ENCODE measurements around the gene WAPL. TPM values are rescaled to one million over a fixed set of nuclear protein-coding genes. Genes with fewer than 3 reads are reported as not detected.

The WAPL gene
- total RNA-seq, 6 experiments from 2014 or later, result 13.4 to 21.3 (median 18.8) TPM

DNA sequence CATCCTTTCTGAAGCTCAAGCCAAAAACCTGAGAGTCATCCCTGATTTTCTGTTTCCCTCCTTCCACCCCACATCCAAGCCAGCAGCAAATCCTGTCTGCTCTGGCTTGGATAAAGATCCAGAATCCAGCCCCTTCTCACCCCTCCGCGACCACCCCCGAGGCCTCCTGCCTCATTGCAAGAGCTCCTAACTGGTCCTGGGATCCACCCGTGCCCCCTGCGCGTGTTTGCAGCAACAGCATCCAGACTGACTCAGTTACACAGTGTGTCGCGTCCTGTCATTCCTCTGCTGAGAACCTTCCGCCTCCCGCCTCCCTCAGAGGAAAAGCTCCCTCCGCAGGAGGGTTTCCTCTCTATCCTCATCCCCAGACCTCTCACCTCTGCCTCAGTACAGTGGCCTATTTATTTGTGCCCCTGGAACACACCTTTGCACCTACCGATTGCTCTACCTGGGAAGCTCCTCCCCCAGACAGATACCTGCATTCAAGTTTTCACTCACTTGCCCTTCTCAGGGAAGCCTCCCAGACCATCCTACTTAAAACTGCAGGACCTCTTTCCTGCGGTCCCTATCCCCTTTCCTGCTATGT lies 133.4 kb downstream of the WAPL start:
- no peaks in the 10 kb centered on the region for H3K9me3 ChIP-seq
- intact Hi-C loops (cut with DNase I), result no loop called here
- no peak overlapping the region for H3K4me3 ChIP-seq
- TF ChIP-seq, protein P1, sequence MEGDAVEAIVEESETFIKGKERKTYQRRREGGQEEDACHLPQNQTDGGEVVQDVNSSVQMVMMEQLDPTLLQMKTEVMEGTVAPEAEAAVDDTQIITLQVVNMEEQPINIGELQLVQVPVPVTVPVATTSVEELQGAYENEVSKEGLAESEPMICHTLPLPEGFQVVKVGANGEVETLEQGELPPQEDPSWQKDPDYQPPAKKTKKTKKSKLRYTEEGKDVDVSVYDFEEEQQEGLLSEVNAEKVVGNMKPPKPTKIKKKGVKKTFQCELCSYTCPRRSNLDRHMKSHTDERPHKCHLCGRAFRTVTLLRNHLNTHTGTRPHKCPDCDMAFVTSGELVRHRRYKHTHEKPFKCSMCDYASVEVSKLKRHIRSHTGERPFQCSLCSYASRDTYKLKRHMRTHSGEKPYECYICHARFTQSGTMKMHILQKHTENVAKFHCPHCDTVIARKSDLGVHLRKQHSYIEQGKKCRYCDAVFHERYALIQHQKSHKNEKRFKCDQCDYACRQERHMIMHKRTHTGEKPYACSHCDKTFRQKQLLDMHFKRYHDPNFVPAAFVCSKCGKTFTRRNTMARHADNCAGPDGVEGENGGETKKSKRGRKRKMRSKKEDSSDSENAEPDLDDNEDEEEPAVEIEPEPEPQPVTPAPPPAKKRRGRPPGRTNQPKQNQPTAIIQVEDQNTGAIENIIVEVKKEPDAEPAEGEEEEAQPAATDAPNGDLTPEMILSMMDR (IDR thresholded peaks at IDR 0.05), result no peak
- TF ChIP-seq POLR2A (IDR thresholded peaks at IDR 0.05), result no peak
- no peak for ATAC-seq
- 42% methylated on average over 11 of the region's 13 CpGs for WGBS (ENCODE audit: insufficient coverage, low coverage, low lambda C conversion rate, missing lambda C conversion rate)
- peak in 1 of 3 donors; percentile 37 for DNase-seq
- no peaks in the 10 kb centered on the region for H3K4me1 ChIP-seq
- H3K36me3 ChIP-seq, result no peaks in the 10 kb centered on the region
- no peaks in the 10 kb centered on the region for H3K27me3 ChIP-seq
- H3K27ac ChIP-seq, result no peak overlapping the region

DNA sequence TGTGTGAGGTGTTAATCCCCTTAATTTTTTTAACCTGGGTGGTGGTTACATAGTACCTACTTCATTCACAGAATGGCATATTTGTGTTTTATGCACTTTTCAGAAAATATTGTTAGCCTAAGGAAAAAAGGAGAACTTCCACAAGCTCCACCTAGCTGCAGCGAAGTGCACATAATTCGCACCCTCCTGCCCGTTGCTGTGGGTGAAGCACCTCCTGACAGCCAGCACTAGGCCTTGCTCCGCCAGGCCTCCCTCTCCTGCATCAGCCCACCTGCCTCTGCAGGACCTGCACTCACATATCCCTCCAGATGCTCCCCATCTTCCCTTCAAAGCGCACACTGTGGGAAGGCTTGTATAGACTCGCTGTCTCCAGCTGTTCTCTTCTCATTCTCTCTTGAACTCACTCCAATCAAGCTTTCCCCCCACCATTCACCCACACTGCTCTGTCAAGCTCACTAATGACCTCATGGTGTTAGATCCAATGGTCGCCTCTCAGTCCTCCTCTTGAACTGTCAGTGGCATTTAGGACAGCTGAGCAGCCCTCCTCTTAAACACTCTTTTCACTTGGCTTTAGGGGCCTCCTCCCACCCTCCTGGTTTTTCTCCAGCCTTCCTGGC lies 134.3 kb downstream of the WAPL start:
- 81% methylated on average over 7 of the region's 7 CpGs for WGBS (ENCODE audit: insufficient coverage, low coverage, low lambda C conversion rate, missing lambda C conversion rate)
- Histone ChIP-seq H3K9me3 (no peaks in the 10 kb centered on the region), H3K4me1 (no peaks in the 10 kb centered on the region), H3K27me3 (no peaks in the 10 kb centered on the region), H3K4me3 (no peak overlapping the region), H3K27ac (no peak overlapping the region), H3K36me3 (no peaks in the 10 kb centered on the region)
- intact Hi-C loops (cut with DNase I), result no loop called here
- TF ChIP-seq, protein P1 (IDR thresholded peaks at IDR 0.05), result no peak
- DNase-seq (peak in 1 of 3 donors; percentile 23), ATAC-seq (no peak)

DNA sequence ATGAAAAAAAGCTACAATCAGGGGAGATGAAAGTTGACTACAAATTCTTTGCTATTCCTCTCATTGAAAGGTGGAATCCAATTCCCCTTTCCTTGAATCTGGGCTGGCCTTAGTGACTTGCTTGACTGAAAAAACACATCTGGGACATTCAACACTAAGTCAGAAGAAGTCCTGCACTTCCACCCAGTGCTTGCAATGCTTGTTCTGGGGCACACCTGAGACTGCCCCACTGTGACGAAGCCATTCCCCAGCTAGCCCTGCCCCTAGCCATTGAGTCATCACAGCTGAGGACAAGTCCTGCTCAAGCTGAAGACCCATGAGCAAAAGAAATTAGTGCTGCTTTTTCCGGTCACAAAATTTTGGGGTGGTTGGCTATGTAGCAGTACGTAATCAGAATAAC lies 135.8 kb downstream of the WAPL start:
- no peaks in the 10 kb centered on the region for H3K36me3 ChIP-seq
- H3K4me3 ChIP-seq, result no peak overlapping the region
- DNase-seq (no peak), ATAC-seq (no peak)
- H3K4me1 ChIP-seq, result no peaks in the 10 kb centered on the region
- H3K27ac ChIP-seq, result no peak overlapping the region
- no peaks in the 10 kb centered on the region for H3K9me3 ChIP-seq
- intact Hi-C loops (cut with DNase I), result no loop called here
- 71% methylated on average over 3 of the region's 3 CpGs for WGBS (ENCODE audit: insufficient coverage, low coverage, low lambda C conversion rate, missing lambda C conversion rate)
- H3K27me3 ChIP-seq, result no peaks in the 10 kb centered on the region
- TF ChIP-seq POLR2A (IDR thresholded peaks at IDR 0.05), result no peak
- TF ChIP-seq, protein P1 (IDR thresholded peaks at IDR 0.05), result no peak

Small RNA genes within 50 kb of the gene (small RNA-seq; reads per million reads assigned to genes)
- 0 reads per million in 2 experiments for gene RNU6-780P

Other genes with a start within 250 kb of the WAPL start
- 1 to 10 TPM in 2 of 6 experiments, under 1 TPM in 4; 0.05 to 1.9 (median 0.81) TPM for gene GRID1, start 155.0 kb downstream of the WAPL start, total RNA-seq
- not detected for gene OPN4, start 132.8 kb upstream of the WAPL start, total RNA-seq
- under 1 TPM; 0.07 to 0.29 (median 0.12) TPM for gene LDB3, start 146.7 kb upstream of the WAPL start, total RNA-seq
- gene BMPR1A, start 234.8 kb upstream of the WAPL start, total RNA-seq, result 10 to 100 TPM in 5 of 6 experiments, 1 to 10 TPM in 1; 9.9 to 20.4 (median 12.4) TPM

All from right lobe of liver (tissue), 6 donors.